AG09319 (cell line): ENCODE data around the gene SULT6B1.

Source experiments
- DNase-seq: peaks from one replicate; pipeline ENCODE4 v3.0.0-alpha.2; 2010; ENCODE audit warnings: low read depth; ENCODE audit errors: extremely low read depth
- TF ChIP-seq, protein P1 (sequence below): IDR thresholded peaks from 2 replicates; pipeline ENCODE4 v1.5.1; 2011; ENCODE audit warnings: low read depth, mild to moderate bottlenecking, inconsistent platforms, low read length, moderate library complexity

Gene SULT6B1

DNA sequence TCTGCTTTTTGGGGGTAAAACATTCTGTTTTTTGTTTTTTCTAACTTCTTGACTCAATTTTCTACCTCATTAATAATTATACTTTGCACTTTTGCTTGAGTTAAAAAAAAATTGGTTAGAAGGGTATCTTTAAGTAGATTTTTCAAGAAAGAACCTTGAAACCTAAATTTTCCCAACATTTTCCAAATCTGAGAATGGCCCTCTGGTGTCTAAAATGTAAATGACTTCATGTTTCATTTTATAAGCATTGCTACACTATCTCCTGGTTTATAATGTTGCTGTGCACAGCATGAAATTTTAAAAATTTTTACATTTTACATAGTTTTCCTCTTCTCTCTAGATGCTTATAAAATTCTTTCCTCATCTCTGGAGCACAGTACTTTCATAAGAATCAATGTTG lies 45.9 kb downstream of the SULT6B1 start:
- TF ChIP-seq, protein P1, sequence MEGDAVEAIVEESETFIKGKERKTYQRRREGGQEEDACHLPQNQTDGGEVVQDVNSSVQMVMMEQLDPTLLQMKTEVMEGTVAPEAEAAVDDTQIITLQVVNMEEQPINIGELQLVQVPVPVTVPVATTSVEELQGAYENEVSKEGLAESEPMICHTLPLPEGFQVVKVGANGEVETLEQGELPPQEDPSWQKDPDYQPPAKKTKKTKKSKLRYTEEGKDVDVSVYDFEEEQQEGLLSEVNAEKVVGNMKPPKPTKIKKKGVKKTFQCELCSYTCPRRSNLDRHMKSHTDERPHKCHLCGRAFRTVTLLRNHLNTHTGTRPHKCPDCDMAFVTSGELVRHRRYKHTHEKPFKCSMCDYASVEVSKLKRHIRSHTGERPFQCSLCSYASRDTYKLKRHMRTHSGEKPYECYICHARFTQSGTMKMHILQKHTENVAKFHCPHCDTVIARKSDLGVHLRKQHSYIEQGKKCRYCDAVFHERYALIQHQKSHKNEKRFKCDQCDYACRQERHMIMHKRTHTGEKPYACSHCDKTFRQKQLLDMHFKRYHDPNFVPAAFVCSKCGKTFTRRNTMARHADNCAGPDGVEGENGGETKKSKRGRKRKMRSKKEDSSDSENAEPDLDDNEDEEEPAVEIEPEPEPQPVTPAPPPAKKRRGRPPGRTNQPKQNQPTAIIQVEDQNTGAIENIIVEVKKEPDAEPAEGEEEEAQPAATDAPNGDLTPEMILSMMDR, result no peak
- no peak for DNase-seq

DNA sequence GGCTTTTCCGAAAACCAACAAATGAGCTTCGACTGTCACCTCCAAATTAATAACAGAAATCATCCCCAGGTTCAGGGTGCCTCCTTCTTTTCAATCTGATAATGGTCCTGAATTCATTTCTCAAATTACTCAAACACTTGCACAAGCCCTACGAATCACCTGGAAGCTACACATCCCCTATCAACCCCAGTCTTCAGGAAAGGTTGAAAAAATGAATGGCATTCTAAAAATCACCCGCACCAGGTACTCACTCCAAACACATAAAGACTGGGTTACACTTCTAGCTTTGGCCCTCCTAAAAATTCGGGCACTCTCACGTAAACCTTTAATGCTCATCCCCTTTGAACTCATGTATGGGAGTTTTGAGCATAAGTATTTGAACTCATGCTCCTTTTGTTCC lies 55.6 kb downstream of the SULT6B1 start:
- TF ChIP-seq, protein P1, result no peak
- DNase-seq, result no peak

DNA sequence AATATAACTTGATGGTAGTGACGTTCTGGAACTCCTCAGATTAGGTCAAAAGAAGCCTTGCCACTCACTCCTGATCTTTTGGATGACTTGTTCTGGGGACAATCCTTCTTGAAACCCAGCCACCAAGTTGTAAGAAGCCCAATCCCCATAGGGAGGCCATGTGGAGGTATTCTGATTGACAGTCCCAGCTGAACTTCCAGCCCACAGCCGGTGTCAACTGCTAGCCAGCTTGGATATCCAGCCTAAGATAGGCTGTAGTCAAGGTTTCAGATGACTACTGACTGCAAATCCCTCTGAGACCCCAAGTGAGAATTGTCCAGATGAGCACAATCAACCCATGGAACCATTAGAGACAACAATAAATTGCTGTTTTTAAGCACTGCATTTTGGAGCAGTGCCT lies 63.1 kb downstream of the SULT6B1 start:
- DNase-seq, result no peak
- TF ChIP-seq, protein P1, result no peak

- DNase-seq, result no peak
- TF ChIP-seq, protein P1, result no peak
Measured at GRCh38 chr2:37119157-37119556, 69.3 kb downstream of the SULT6B1 start.
